Measurements from ENCODE around the gene ATPAF1. TPM values are rescaled to one million over a fixed set of nuclear protein-coding genes. Genes with fewer than 3 reads are reported as not detected.
"Not testable (repeated sequence)": the region's sequence is repeated elsewhere in the genome, so short reads cannot be mapped to it uniquely, and the experiment has no call there.

ATPAF1 gene
- total RNA-seq, 1 donor from 2014 or later = 24.5 TPM

GRCh38 chr1:46656643-46657042 lies 11.5 kb downstream of the ATPAF1 start:
- DNase-seq (no peak), ATAC-seq (ENCODE audit: low read depth) (no peak)
- no peaks in the 10 kb centered on the region for H3K27me3 Mint-ChIP-seq
- POLR2A ChIA-PET = no interaction called here
- no peak for TF ChIP-seq CTCF (IDR thresholded peaks at IDR 0.05)
- peaks cover 64% of the 10 kb centered on the region for H3K36me3 Mint-ChIP-seq (ENCODE audit: low read depth)
- intact Hi-C loops (cut with micrococcal nuclease) = no loop called here
- H3K4me3 Mint-ChIP-seq = no peak overlapping the region
- H3K9me3 Mint-ChIP-seq = peaks cover 4% of the 10 kb centered on the region
- H3K27ac Mint-ChIP-seq = no peak overlapping the region
- H3K4me1 Mint-ChIP-seq = no peaks in the 10 kb centered on the region
- CTCF ChIA-PET = no interaction called here

GRCh38 chr1:46655848-46656247 lies 12.3 kb downstream of the ATPAF1 start:
- ATAC-seq (ENCODE audit: low read depth) = no peak
- TF ChIP-seq CTCF (IDR thresholded peaks at IDR 0.05) = no peak
- no peak for DNase-seq
- Mint-ChIP-seq H3K36me3 (ENCODE audit: low read depth) (peaks cover 64% of the 10 kb centered on the region), H3K4me3 (no peak overlapping the region), H3K4me1 (no peaks in the 10 kb centered on the region), H3K27me3 (no peaks in the 10 kb centered on the region), H3K27ac (no peak overlapping the region), H3K9me3 (peaks cover 4% of the 10 kb centered on the region)
- ChIA-PET POLR2A (no interaction called here), CTCF (no interaction called here)
- intact Hi-C loops (cut with micrococcal nuclease) = no loop called here

GRCh38 chr1:46654698-46655097 lies 13.5 kb downstream of the ATPAF1 start:
- H3K27me3 Mint-ChIP-seq; CTCF ChIA-PET; H3K9me3 Mint-ChIP-seq; POLR2A ChIA-PET; H3K4me3 Mint-ChIP-seq; intact Hi-C loops (cut with micrococcal nuclease); ATAC-seq (ENCODE audit: low read depth); H3K27ac Mint-ChIP-seq; H3K4me1 Mint-ChIP-seq; DNase-seq: not testable (repeated sequence)
- peaks cover 75% of the 10 kb centered on the region for H3K36me3 Mint-ChIP-seq (ENCODE audit: low read depth)

- Mint-ChIP-seq H3K4me3 (no peak overlapping the region), H3K4me1 (no peaks in the 10 kb centered on the region), H3K27me3 (no peaks in the 10 kb centered on the region), H3K27ac (no peak overlapping the region), H3K9me3 (peaks cover 9% of the 10 kb centered on the region), H3K36me3 (ENCODE audit: low read depth) (peaks cover 76% of the 10 kb centered on the region)
- ChIA-PET POLR2A (no interaction called here), CTCF (no interaction called here)
- intact Hi-C loops (cut with micrococcal nuclease) = no loop called here
- DNase-seq = no peak
- ATAC-seq (ENCODE audit: low read depth) = no peak
- no peak for TF ChIP-seq CTCF (IDR thresholded peaks at IDR 0.05)
These were observed 14.2 kb downstream of the ATPAF1 start for GRCh38 chr1:46654012-46654411.

GRCh38 chr1:46653405-46653958 lies 14.7 kb downstream of the ATPAF1 start:
- ChIA-PET CTCF (no interaction called here), POLR2A (no interaction called here)
- Mint-ChIP-seq H3K36me3 (ENCODE audit: low read depth) (peaks cover 78% of the 10 kb centered on the region), H3K27me3 (no peaks in the 10 kb centered on the region), H3K4me3 (no peak overlapping the region), H3K4me1 (no peaks in the 10 kb centered on the region), H3K9me3 (peaks cover 9% of the 10 kb centered on the region), H3K27ac (no peak overlapping the region)
- DNase-seq (no peak), ATAC-seq (ENCODE audit: low read depth) (no peak)
- TF ChIP-seq CTCF (IDR thresholded peaks at IDR 0.05) = no peak
- intact Hi-C loops (cut with micrococcal nuclease) = no loop called here

All from activated B cell treated with CpG ODN at 0.5 μM for 24 hours (primary cell).